ENCODE measurements around the gene ELK4.

The ELK4 gene

GRCh38 chr1:205593967-205594366, 37.8 kb downstream of the ELK4 start:
- no peak for DNase-seq

- no peak for DNase-seq
These were observed 38.3 kb downstream of the ELK4 start for GRCh38 chr1:205593532-205593931.

GRCh38 chr1:205592443-205593003, 39.3 kb downstream of the ELK4 start:
- DNase-seq = no peak

GRCh38 chr1:205591522-205592351, 40.1 kb downstream of the ELK4 start:
- DNase-seq = peak; percentile 86

GRCh38 chr1:205590777-205591513, 40.9 kb downstream of the ELK4 start:
- DNase-seq = no peak

GRCh38 chr1:205590457-205590768, 41.4 kb downstream of the ELK4 start:
- no peak for DNase-seq

GRCh38 chr1:205589618-205590456, 42.0 kb downstream of the ELK4 start:
- no peak for DNase-seq

GRCh38 chr1:205589046-205589445, 42.8 kb downstream of the ELK4 start:
- no peak for DNase-seq

- DNase-seq = no peak
These were observed 43.2 kb downstream of the ELK4 start for GRCh38 chr1:205588636-205589035.

GRCh38 chr1:205587581-205587980, 44.2 kb downstream of the ELK4 start:
- no peak for DNase-seq

- no peak for DNase-seq
These were observed 45.7 kb downstream of the ELK4 start for GRCh38 chr1:205585835-205586785.

- DNase-seq = no peak
These were observed 46.5 kb downstream of the ELK4 start for GRCh38 chr1:205585169-205585834.

- DNase-seq = no peak
These were observed 47.1 kb downstream of the ELK4 start for GRCh38 chr1:205584732-205585131.

GRCh38 chr1:205583461-205584130, 48.2 kb downstream of the ELK4 start:
- DNase-seq = no peak

GRCh38 chr1:205582471-205583291, 49.1 kb downstream of the ELK4 start:
- no peak for DNase-seq

- no peak for DNase-seq
These were observed 49.8 kb downstream of the ELK4 start for GRCh38 chr1:205582046-205582445.

GRCh38 chr1:205581321-205581980, 50.4 kb downstream of the ELK4 start:
- no peak for DNase-seq

- no peak for DNase-seq
These were observed 51.0 kb downstream of the ELK4 start for GRCh38 chr1:205580923-205581180.

- no peak for DNase-seq
These were observed 51.5 kb downstream of the ELK4 start for GRCh38 chr1:205580140-205580922.

Measured in 8988T (cell line).